HCT116 (cell line): Measurements from ENCODE around the gene RMND5A. TPM values are rescaled to one million over a fixed set of nuclear protein-coding genes. Genes with fewer than 3 reads are reported as not detected.

ENCODE experiments used
- ATAC-seq: fragments of 200-7000 bp; cut with Tn5 transposase; 2 replicates; pipeline ENCODE4 v1.9.1; 2020; ENCODE audit warnings: mild to moderate bottlenecking, moderate library complexity
- BruUV-seq: library from RNA; stranded (reverse); fragments of 400-500 nt; replicated peaks from 2 replicates; lab custom pipeline; 2021; lab: Mats Ljungman, UMichigan
- CTCF ChIA-PET: fragments of 300-600 bp; sonication (Branson Sonifier 250); formaldehyde crosslinking; loops from one replicate; lab custom pipeline; 2021; ENCODE audit warnings: antibody characterized with exemption; lab: Charles Lee
- POLR2A ChIA-PET: fragments of 300-600, 350-600 bp; sonication (Branson Sonifier 250); formaldehyde crosslinking; loops from one replicate; lab custom pipeline; 2021; ENCODE audit warnings: antibody characterized with exemption; lab: Charles Lee
- RAD21 ChIA-PET, 2 experiments: fragments of 300-600 bp; sonication (Branson Sonifier 250); formaldehyde crosslinking; loops; one replicate each; lab custom pipeline; 2023; ENCODE audit warnings: low total read pairs in 2 of 2; ENCODE audit not compliant: uncharacterized antibody in 2 of 2, unreplicated experiment in 2 of 2, low non-redundant PET in 1 of 2; lab: Charles Lee
- DNase-seq: peaks from one replicate; pipeline ENCODE4 v3.0.0-alpha.2; 2010; ENCODE audit warnings: low read depth, low spot score
- H2AFZ ChIP-seq: fragments of 200-600 bp; shearing (Covaris generic), sonication (generic); 2 replicates; pipeline ENCODE4 v1.6.1; 2017; ENCODE audit warnings: low read depth, mixed run types, mixed read lengths, antibody characterized with exemption, low read length; ENCODE audit not compliant: poor library complexity, severe bottlenecking
- H3K27ac ChIP-seq: 2 replicates; pipeline ENCODE4 v1.5.1; 2012; ENCODE audit warnings: low read depth, low read length
- H3K27me3 ChIP-seq: fragments of 200-600 bp; sonication (generic); 2 replicates; pipeline ENCODE4 v1.6.1; 2016; ENCODE audit warnings: mixed run types, low read length, mixed read lengths; ENCODE audit not compliant: insufficient read depth
- H3K36me3 ChIP-seq, 2 experiments: fragments of 200-500 bp in 1 of 2; fragments of 200-600 bp in 1 of 2; sonication (Bioruptor generic) in 1 of 2; sonication (generic) in 1 of 2; 2 replicates each; pipeline versions ENCODE4 v1.5.1 to v1.6.1; 2014 to 2016; ENCODE audit warnings: low read length in 2 of 2, inconsistent platforms in 1 of 2, mixed read lengths in 1 of 2, mixed run types in 1 of 2; ENCODE audit not compliant: insufficient read depth in 2 of 2, control insufficient read depth in 1 of 2
- H3K4me1 ChIP-seq, 2 experiments: fragments of 200-600 bp in 1 of 2; sonication (generic) in 1 of 2; 2 replicates each; pipeline versions ENCODE4 v1.5.1 to v1.6.1; 2012 to 2017; ENCODE audit warnings: low read length in 2 of 2, inconsistent platforms in 1 of 2, mild to moderate bottlenecking in 1 of 2, mixed read lengths in 1 of 2, mixed run types in 1 of 2, moderate library complexity in 1 of 2; ENCODE audit not compliant: insufficient read depth in 2 of 2, control insufficient read depth in 1 of 2
- H3K4me2 ChIP-seq: fragments of 200-600 bp; sonication (generic); 2 replicates; pipeline ENCODE4 v1.6.1; 2017; ENCODE audit warnings: mixed run types, low read length, mixed read lengths
- H3K4me3 ChIP-seq, 2 experiments: fragments of 200-600 bp in 1 of 2; sonication (generic) in 1 of 2; replicated peaks in 1 of 2; 2 replicates each; pipeline ENCODE4 v1.5.1; 2011 to 2016; ENCODE audit warnings: low read length in 2 of 2, control low read depth in 1 of 2, low read depth in 1 of 2, mild to moderate bottlenecking in 1 of 2, mixed read lengths in 1 of 2, mixed run types in 1 of 2
- H3K79me2 ChIP-seq: fragments of 200-600 bp; sonication (generic); 2 replicates; pipeline ENCODE4 v1.6.1; 2017; ENCODE audit warnings: mild to moderate bottlenecking, mixed run types, low read length, moderate library complexity, mixed read lengths; ENCODE audit not compliant: insufficient read depth
- H3K9ac ChIP-seq: fragments of 200-600 bp; sonication (generic); 2 replicates; pipeline ENCODE4 v1.6.1; 2016; ENCODE audit warnings: low read length, mixed read lengths
- H3K9me2 ChIP-seq: fragments of 200-600 bp; sonication (generic), shearing (Covaris generic); 2 replicates; pipeline ENCODE4 v1.6.1; 2017; ENCODE audit warnings: mixed run types, mild to moderate bottlenecking, moderate library complexity; ENCODE audit not compliant: insufficient read depth
- H3K9me3 ChIP-seq, 2 experiments: fragments of 200-500 bp in 1 of 2; fragments of 200-600 bp in 1 of 2; sonication (Bioruptor generic) in 1 of 2; sonication (generic) in 1 of 2; 2 replicates each; pipeline ENCODE4 v1.6.1; 2014 to 2017; ENCODE audit warnings: low read length in 2 of 2, mixed read lengths in 2 of 2, inconsistent platforms in 1 of 2, low read depth in 1 of 2, mild to moderate bottlenecking in 1 of 2, mixed run types in 1 of 2, moderate library complexity in 1 of 2; ENCODE audit not compliant: control insufficient read depth in 1 of 2, insufficient read depth in 1 of 2
- H4K20me1 ChIP-seq: fragments of 200-600 bp; sonication (generic), shearing (Covaris generic); 2 replicates; pipeline ENCODE4 v1.6.1; 2017; ENCODE audit warnings: mixed run types, mild to moderate bottlenecking, moderate library complexity; ENCODE audit not compliant: insufficient read depth
- CBX3 ChIP-seq: IDR thresholded peaks from 2 replicates; pipeline ENCODE4 v1.6.1; 2012; ENCODE audit warnings: low read depth
- CEBPB ChIP-seq: IDR thresholded peaks from 2 replicates; pipeline ENCODE4 v1.6.1; 2012; ENCODE audit warnings: low read depth
- ELF1 ChIP-seq: IDR thresholded peaks from 2 replicates; pipeline ENCODE4 v1.6.1; 2012; ENCODE audit warnings: low read depth, borderline replicate concordance
- EZH2 ChIP-seq: fragments of 200-600 bp; sonication (generic); IDR thresholded peaks from 2 replicates; pipeline ENCODE4 v1.6.1; 2017; ENCODE audit warnings: antibody characterized with exemption, mixed run types
- FOSL1 ChIP-seq: IDR thresholded peaks from 2 replicates; pipeline ENCODE4 v1.6.1; 2012; ENCODE audit warnings: low read depth
- JUND ChIP-seq: IDR thresholded peaks from 2 replicates; pipeline ENCODE4 v1.6.1; 2012
- POLR2A ChIP-seq: IDR thresholded peaks from 2 replicates; pipeline ENCODE4 v1.7.0; 2011; ENCODE audit warnings: borderline replicate concordance; ENCODE audit not compliant: insufficient read depth, insufficient read length; ENCODE audit errors: extremely low read depth
- POLR2AphosphoS5 ChIP-seq: IDR thresholded peaks from 2 replicates; pipeline ENCODE4 v1.6.1; 2011; ENCODE audit warnings: mild to moderate bottlenecking, low read depth, low read length, moderate library complexity
- RAD21 ChIP-seq: IDR thresholded peaks from 2 replicates; pipeline ENCODE4 v1.6.1; 2012; ENCODE audit warnings: low read depth, mild to moderate bottlenecking
- SIN3A ChIP-seq: IDR thresholded peaks from 2 replicates; pipeline ENCODE4 v1.6.1; 2012; ENCODE audit warnings: low read depth
- SP1 ChIP-seq: IDR thresholded peaks from 2 replicates; pipeline ENCODE4 v1.6.1; 2012; ENCODE audit warnings: low read depth
- SRF ChIP-seq: IDR thresholded peaks from 2 replicates; pipeline ENCODE4 v1.6.1; 2012; ENCODE audit warnings: low read depth
- TCF7L2 ChIP-seq: IDR thresholded peaks from 2 replicates; pipeline ENCODE4 v1.7.0; 2011; ENCODE audit warnings: borderline replicate concordance, inconsistent platforms; ENCODE audit not compliant: insufficient read depth, insufficient read length; ENCODE audit errors: extremely low read depth
- YY1 ChIP-seq: IDR thresholded peaks from 2 replicates; pipeline ENCODE4 v1.6.1; 2011; ENCODE audit warnings: low read length, low read depth, moderate library complexity, mild to moderate bottlenecking; ENCODE audit not compliant: insufficient replicate concordance; ENCODE audit errors: extremely low read depth
- ZFX ChIP-seq: fragments of 450-650 bp; IDR thresholded peaks from 2 replicates; pipeline ENCODE4 v1.6.1; 2017
- ZNF274 ChIP-seq: fragments of 200-500 bp; sonication (Bioruptor generic); IDR thresholded peaks from 2 replicates; pipeline ENCODE4 v1.6.1; 2014; ENCODE audit warnings: mild to moderate bottlenecking, low read depth, low read length, inconsistent platforms
- intact Hi-C: fragments of 100-400 bp; cut with micrococcal nuclease; formaldehyde crosslinking; loops from 2 replicates; pipeline ENCODE4 v1.10.0; 2022
- total RNA-seq: library from RNA; stranded (reverse); gene quantifications from one replicate; pipeline ENCODE4 v1.2.1, GENCODE V29; 2021; ENCODE audit not compliant: unreplicated experiment
- TF ChIP-seq, protein P1 (sequence below): IDR thresholded peaks from 2 replicates; pipeline ENCODE4 v1.6.1; 2012
- TF ChIP-seq, protein P2 (sequence below): IDR thresholded peaks from 2 replicates; pipeline ENCODE4 v1.6.1; 2012; ENCODE audit warnings: low read depth
- TF ChIP-seq, protein P3 (sequence below), 3 experiments: fragments of 200-600 bp in 1 of 3; sonication (generic) in 1 of 3; IDR thresholded peaks in 2 of 3; conservative IDR thresholded peaks in 1 of 3; 2 replicates each; pipeline ENCODE4 v1.5.1; 2012 to 2017; ENCODE audit warnings: low read depth in 2 of 3, low read length in 2 of 3, antibody characterized with exemption in 1 of 3, borderline replicate concordance in 1 of 3, control low read depth in 1 of 3, mild to moderate bottlenecking in 1 of 3, mixed read lengths in 1 of 3, mixed run types in 1 of 3, moderate library complexity in 1 of 3; ENCODE audit not compliant: insufficient read depth in 1 of 3
- TF ChIP-seq, protein P4 (sequence below): IDR thresholded peaks from 2 replicates; pipeline ENCODE4 v1.6.1; 2011; ENCODE audit warnings: mild to moderate bottlenecking, low read length, moderate library complexity; ENCODE audit not compliant: insufficient replicate concordance; ENCODE audit errors: extremely low read depth

RMND5A gene
- total RNA-seq, 1 experiment from 2014 or later, result 32.4 TPM

DNA sequence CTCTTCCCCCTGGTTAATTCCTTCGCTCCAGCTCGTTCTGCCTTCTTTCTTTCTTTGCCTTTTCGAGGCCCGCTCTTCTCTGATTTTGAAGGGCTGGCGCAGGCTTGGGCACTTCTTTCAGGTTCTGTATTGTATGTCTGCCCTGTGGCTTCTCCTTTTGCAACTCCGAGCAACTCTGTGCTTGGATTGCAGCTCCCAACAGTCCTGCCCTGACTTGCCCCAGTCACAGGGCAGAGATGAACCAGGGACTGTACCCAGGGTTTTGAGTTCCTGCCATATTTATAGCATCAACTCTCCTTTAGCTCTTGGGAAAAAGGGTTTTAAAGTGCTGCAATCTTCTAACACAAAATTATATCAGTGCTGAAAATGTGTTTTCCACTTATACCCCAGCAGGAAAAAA is 101.8 kb downstream of the RMND5A start:
- intact Hi-C loops, result no loop called here
- Histone ChIP-seq H3K4me2 (no peak overlapping the region), H3K9me3 (no peaks in the 10 kb centered on the region), H4K20me1 (no peaks in the 10 kb centered on the region), H3K4me1 (no peaks in the 10 kb centered on the region), H3K79me2 (no peaks in the 10 kb centered on the region), H3K9ac (no peak overlapping the region), H3K9me2 (no peaks in the 10 kb centered on the region), H3K36me3 (no peaks in the 10 kb centered on the region), H3K27ac (no peak overlapping the region), H3K27me3 (no peaks in the 10 kb centered on the region), H3K4me3 (no peak overlapping the region), H2AFZ (no peak overlapping the region)
- ChIA-PET CTCF (no interaction called here), POLR2A (no interaction called here), RAD21 (no interaction called here)
- ATAC-seq (no peak), DNase-seq (no peak)
- TF ChIP-seq CBX3 (no peak), FOSL1 (no peak), ZNF274 (no peak), JUND (no peak), ZFX (no peak), SP1 (no peak), POLR2AphosphoS5 (no peak), SIN3A (no peak), RAD21 (no peak), POLR2A (no peak), YY1 (no peak), TCF7L2 (no peak), EZH2 (no peak), CEBPB (no peak), SRF (no peak), ELF1 (no peak)
- TF ChIP-seq, protein P1, sequence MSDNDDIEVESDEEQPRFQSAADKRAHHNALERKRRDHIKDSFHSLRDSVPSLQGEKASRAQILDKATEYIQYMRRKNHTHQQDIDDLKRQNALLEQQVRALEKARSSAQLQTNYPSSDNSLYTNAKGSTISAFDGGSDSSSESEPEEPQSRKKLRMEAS, result no peak
- TF ChIP-seq, protein P2, sequence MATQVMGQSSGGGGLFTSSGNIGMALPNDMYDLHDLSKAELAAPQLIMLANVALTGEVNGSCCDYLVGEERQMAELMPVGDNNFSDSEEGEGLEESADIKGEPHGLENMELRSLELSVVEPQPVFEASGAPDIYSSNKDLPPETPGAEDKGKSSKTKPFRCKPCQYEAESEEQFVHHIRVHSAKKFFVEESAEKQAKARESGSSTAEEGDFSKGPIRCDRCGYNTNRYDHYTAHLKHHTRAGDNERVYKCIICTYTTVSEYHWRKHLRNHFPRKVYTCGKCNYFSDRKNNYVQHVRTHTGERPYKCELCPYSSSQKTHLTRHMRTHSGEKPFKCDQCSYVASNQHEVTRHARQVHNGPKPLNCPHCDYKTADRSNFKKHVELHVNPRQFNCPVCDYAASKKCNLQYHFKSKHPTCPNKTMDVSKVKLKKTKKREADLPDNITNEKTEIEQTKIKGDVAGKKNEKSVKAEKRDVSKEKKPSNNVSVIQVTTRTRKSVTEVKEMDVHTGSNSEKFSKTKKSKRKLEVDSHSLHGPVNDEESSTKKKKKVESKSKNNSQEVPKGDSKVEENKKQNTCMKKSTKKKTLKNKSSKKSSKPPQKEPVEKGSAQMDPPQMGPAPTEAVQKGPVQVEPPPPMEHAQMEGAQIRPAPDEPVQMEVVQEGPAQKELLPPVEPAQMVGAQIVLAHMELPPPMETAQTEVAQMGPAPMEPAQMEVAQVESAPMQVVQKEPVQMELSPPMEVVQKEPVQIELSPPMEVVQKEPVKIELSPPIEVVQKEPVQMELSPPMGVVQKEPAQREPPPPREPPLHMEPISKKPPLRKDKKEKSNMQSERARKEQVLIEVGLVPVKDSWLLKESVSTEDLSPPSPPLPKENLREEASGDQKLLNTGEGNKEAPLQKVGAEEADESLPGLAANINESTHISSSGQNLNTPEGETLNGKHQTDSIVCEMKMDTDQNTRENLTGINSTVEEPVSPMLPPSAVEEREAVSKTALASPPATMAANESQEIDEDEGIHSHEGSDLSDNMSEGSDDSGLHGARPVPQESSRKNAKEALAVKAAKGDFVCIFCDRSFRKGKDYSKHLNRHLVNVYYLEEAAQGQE, result no peak
- TF ChIP-seq, protein P3, sequence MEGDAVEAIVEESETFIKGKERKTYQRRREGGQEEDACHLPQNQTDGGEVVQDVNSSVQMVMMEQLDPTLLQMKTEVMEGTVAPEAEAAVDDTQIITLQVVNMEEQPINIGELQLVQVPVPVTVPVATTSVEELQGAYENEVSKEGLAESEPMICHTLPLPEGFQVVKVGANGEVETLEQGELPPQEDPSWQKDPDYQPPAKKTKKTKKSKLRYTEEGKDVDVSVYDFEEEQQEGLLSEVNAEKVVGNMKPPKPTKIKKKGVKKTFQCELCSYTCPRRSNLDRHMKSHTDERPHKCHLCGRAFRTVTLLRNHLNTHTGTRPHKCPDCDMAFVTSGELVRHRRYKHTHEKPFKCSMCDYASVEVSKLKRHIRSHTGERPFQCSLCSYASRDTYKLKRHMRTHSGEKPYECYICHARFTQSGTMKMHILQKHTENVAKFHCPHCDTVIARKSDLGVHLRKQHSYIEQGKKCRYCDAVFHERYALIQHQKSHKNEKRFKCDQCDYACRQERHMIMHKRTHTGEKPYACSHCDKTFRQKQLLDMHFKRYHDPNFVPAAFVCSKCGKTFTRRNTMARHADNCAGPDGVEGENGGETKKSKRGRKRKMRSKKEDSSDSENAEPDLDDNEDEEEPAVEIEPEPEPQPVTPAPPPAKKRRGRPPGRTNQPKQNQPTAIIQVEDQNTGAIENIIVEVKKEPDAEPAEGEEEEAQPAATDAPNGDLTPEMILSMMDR (IDR thresholded peaks at IDR 0.05 in 2 of 3, conservative IDR thresholded peaks at IDR 0.05 in 1 of 3; ENCODE audit: borderline replicate concordance in 1 of 3, insufficient read depth in 1 of 3, low read depth in 2 of 3, low read length in 2 of 3), result no peak
- TF ChIP-seq, protein P4, sequence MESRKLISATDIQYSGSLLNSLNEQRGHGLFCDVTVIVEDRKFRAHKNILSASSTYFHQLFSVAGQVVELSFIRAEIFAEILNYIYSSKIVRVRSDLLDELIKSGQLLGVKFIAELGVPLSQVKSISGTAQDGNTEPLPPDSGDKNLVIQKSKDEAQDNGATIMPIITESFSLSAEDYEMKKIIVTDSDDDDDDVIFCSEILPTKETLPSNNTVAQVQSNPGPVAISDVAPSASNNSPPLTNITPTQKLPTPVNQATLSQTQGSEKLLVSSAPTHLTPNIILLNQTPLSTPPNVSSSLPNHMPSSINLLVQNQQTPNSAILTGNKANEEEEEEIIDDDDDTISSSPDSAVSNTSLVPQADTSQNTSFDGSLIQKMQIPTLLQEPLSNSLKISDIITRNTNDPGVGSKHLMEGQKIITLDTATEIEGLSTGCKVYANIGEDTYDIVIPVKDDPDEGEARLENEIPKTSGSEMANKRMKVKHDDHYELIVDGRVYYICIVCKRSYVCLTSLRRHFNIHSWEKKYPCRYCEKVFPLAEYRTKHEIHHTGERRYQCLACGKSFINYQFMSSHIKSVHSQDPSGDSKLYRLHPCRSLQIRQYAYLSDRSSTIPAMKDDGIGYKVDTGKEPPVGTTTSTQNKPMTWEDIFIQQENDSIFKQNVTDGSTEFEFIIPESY, result no peak
- no TSS peak for BruUV-seq
